HFF-Myc (cell line): ENCODE results near the gene PGAP1.

ENCODE experiments used
- DNase-seq: peaks from one replicate; pipeline ENCODE4 v3.0.0-alpha.2; 2011; ENCODE audit warnings: low read depth; ENCODE audit errors: extremely low read depth
- H3K4me3 ChIP-seq: replicated peaks from 2 replicates; pipeline ENCODE4 v1.5.1; 2011; ENCODE audit warnings: low read depth, mild to moderate bottlenecking, control low read depth, low read length
- CTCF ChIP-seq: IDR thresholded peaks from 2 replicates; pipeline ENCODE4 v1.5.1; 2012; ENCODE audit warnings: mild to moderate bottlenecking, low read depth, low read length, control low read depth; ENCODE audit errors: missing control alignments

PGAP1 gene

DNA sequence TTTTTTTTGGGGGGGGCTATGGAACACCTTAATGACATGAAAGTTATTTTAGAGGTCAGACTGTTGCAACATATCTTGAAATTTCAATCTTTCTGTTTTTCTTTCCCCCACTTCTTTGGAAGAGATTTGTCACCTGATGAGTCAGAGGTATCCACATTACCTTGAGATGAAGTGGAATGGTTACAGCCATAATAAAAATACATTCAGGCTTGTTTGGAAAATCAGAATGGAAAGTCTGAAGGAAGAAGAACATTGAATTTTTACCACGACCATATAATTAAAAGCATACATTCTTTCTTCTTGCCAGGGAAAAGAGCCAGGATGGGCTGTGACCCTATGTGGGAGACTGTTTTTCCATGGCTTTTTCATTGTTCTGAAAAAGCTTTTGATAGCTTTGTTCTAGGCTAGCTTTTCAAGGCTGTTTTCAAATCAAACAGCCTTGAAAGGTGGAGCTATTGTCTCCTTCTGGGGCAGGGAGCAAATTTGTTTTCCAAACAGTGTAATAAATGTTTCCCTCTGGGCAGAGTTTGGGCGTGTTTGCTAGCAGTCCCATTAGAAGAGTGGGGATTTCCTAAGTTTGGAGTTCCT lies 124.7 kb downstream of the PGAP1 start:
- DNase-seq: no peak
- no peak for TF ChIP-seq CTCF

DNA sequence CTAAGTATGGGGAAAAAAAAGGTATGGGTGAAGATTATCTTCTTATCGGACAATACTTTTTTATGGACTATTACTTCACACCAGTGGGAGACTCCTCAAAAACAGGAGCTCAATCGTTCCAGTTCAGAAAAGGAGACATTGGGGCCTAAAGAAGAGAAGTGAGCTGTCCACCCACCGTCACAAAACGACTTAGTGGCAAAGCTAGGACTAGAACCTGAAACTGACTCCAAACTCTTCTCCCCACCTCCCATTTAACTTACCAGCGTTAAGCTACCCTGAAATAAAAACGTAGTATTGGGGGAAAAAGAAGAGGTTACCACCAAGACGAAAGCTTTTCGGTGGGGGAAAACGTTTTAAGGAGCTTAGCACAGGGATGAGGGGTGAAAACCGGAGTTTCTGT lies 127.5 kb downstream of the PGAP1 start:
- DNase-seq: no peak
- no peak for TF ChIP-seq CTCF
- H3K4me3 ChIP-seq: peak overlapping the region; percentile 58

More for the DNA sequence above, 124.7 kb downstream of the PGAP1 start:
- no peak overlapping the region for H3K4me3 ChIP-seq

DNA sequence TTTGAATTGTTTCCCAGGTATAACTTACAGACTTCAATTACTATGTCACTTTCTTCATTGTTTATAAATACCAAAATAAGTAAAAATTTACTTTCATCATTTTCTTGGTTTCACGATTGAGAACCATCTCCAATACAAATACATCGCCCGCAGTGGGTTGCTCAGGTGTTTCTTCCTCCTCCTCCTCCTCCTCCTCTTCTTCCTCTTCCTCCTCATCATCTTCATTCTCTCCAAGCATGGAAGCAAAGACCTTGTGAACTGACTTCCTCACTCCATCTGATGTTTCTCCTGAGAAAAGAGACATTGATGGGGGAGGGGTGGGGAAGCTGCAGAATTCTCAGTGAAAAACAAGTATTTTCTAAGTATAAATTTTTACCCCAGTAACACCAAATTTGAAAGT lies 133.6 kb downstream of the PGAP1 start:
- TF ChIP-seq CTCF: no peak
- no peak overlapping the region for H3K4me3 ChIP-seq
- no peak for DNase-seq

GRCh38 chr2:196783431-196784094 lies 142.9 kb downstream of the PGAP1 start:
- TF ChIP-seq CTCF: no peak
- no peak overlapping the region for H3K4me3 ChIP-seq
- no peak for DNase-seq
